Measurements from ENCODE around the gene VARS2. TPM values are rescaled to one million over a fixed set of nuclear protein-coding genes. Genes with fewer than 3 reads are reported as not detected.
"Not testable (repeated sequence)": the region's sequence is repeated elsewhere in the genome, so short reads cannot be mapped to it uniquely, and the experiment has no call there.

Gene VARS2
- total and polyA plus RNA-seq, 2 donors (not counting 1 experiment from before 2014, with no cell fraction given) = 27.1 to 41.6 TPM

DNA sequence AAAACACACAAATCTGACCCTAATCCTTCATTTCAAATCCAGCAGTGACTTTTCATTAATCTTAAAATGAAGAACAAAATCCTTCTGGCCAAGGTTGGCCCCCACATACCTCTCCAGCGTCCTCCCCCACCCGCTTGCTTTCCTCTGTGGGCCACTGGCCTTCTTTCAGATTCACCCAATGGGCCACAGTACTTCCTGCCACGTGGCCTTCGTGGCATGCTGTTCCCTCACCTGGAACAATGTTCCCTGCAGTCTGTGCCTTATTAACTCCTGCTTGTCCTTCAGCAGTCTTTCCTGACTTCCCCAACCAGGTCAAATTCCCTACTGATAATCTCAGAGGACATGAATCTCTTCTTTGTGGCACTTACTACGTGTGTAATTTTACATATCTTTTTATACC lies 11.3 kb upstream of the VARS2 start:
- Histone ChIP-seq H3K4me2 (replicated peaks; ENCODE audit: low read depth, low read length, poor library complexity, severe bottlenecking) (peak overlapping the region; percentile 39), H3K4me1 (ENCODE audit: control insufficient read depth in 2 of 2, insufficient read depth in 2 of 2, low read length in 2 of 2) (peaks cover 17 to 27% of the 10 kb centered on the region in 2 donors), H3K27me3 (replicated peaks in 1 of 4; ENCODE audit: control extremely low read depth in 1 of 4, control insufficient read depth in 3 of 4, insufficient read depth in 4 of 4, low read length in 3 of 4) (no peaks in the 10 kb centered on the region), H3K4me3 (ENCODE audit: control extremely low read depth in 1 of 5, extremely low read depth in 1 of 5, insufficient read depth in 1 of 5, low read depth in 2 of 5, low read length in 4 of 5) (peak overlapping the region in 1 of 5 experiments; percentile 6), H3K9me3 (ENCODE audit: control extremely low read depth in 1 of 3, control insufficient read depth in 2 of 3, insufficient read depth in 1 of 3, low read length in 2 of 3) (no peaks in the 10 kb centered on the region), H3K79me2 (ENCODE audit: control insufficient read depth, insufficient read depth, low read length) (no peaks in the 10 kb centered on the region), H3K27ac (ENCODE audit: low read length in 2 of 2) (peak overlapping the region in 1 of 2 donors; percentile 10), H3K36me3 (replicated peaks in 1 of 2; ENCODE audit: control extremely low read depth in 1 of 2, control insufficient read depth in 1 of 2, extremely low read depth in 1 of 2, insufficient read depth in 2 of 2, low read length in 1 of 2) (peaks cover 0 to 19% of the 10 kb centered on the region in 2 experiments), H3K9ac (ENCODE audit: low read length) (no peak overlapping the region), H2AFZ (ENCODE audit: insufficient read depth, low read depth, low read length, poor library complexity, severe bottlenecking) (peak overlapping the region; percentile 5), H4K20me1 (ENCODE audit: control insufficient read depth, insufficient read depth, low read length, poor library complexity, severe bottlenecking) (no peaks in the 10 kb centered on the region)
- Mint-ChIP-seq H3K9me3 (ENCODE audit: insufficient read depth) (no peaks in the 10 kb centered on the region), H3K4me3 (peak overlapping the region; percentile 10), H3K4me1 (peaks cover 18% of the 10 kb centered on the region), H3K27me3 (no peaks in the 10 kb centered on the region), H3K27ac (peak overlapping the region; percentile 8)
- 4% methylated on average over 4 of the region's 5 CpGs for WGBS (ENCODE audit: insufficient coverage)
- CTCF ChIA-PET = no interaction called here
- intact Hi-C loops (cut with micrococcal nuclease) = no loop called here
- no peak for DNase-seq
- TF ChIP-seq CTCF (IDR thresholded peaks at IDR 0.05) (no peak), EZH2 (IDR thresholded peaks at IDR 0.05; ENCODE audit: borderline replicate concordance, insufficient read depth, low read depth, low read length, poor library complexity, severe bottlenecking) (no peak)
- no peak for ATAC-seq (ENCODE audit: low read depth)
- POLR2A ChIA-PET = no interaction called here

GRCh38 chr6:30903236-30903635 lies 10.8 kb upstream of the VARS2 start:
- ATAC-seq (ENCODE audit: low read depth) = no peak
- Histone ChIP-seq H2AFZ (ENCODE audit: insufficient read depth, low read depth, low read length, poor library complexity, severe bottlenecking) (peak overlapping the region; percentile 5), H3K4me1 (ENCODE audit: control insufficient read depth in 2 of 2, insufficient read depth in 2 of 2, low read length in 2 of 2) (peaks cover 17 to 28% of the 10 kb centered on the region in 2 donors), H3K4me2 (replicated peaks; ENCODE audit: low read depth, low read length, poor library complexity, severe bottlenecking) (peak overlapping the region; percentile 39), H4K20me1 (ENCODE audit: control insufficient read depth, insufficient read depth, low read length, poor library complexity, severe bottlenecking) (no peaks in the 10 kb centered on the region), H3K9ac (ENCODE audit: low read length) (no peak overlapping the region), H3K27me3 (replicated peaks in 1 of 4; ENCODE audit: control extremely low read depth in 1 of 4, control insufficient read depth in 3 of 4, insufficient read depth in 4 of 4, low read length in 3 of 4) (no peaks in the 10 kb centered on the region), H3K36me3 (replicated peaks in 1 of 2; ENCODE audit: control extremely low read depth in 1 of 2, control insufficient read depth in 1 of 2, extremely low read depth in 1 of 2, insufficient read depth in 2 of 2, low read length in 1 of 2) (peaks cover 0 to 14% of the 10 kb centered on the region in 2 experiments), H3K27ac (ENCODE audit: low read length in 2 of 2) (peak overlapping the region in 1 of 2 donors; percentile 10), H3K9me3 (ENCODE audit: control extremely low read depth in 1 of 3, control insufficient read depth in 2 of 3, insufficient read depth in 1 of 3, low read length in 2 of 3) (no peaks in the 10 kb centered on the region), H3K4me3 (ENCODE audit: control extremely low read depth in 1 of 5, extremely low read depth in 1 of 5, insufficient read depth in 1 of 5, low read depth in 2 of 5, low read length in 4 of 5) (peak overlapping the region in 1 of 5 experiments; percentile 6), H3K79me2 (ENCODE audit: control insufficient read depth, insufficient read depth, low read length) (peaks cover 2% of the 10 kb centered on the region)
- Mint-ChIP-seq H3K27ac (no peak overlapping the region), H3K27me3 (no peaks in the 10 kb centered on the region), H3K4me1 (peaks cover 23% of the 10 kb centered on the region), H3K9me3 (ENCODE audit: insufficient read depth) (no peaks in the 10 kb centered on the region), H3K4me3 (no peak overlapping the region)
- 38% methylated on average over 3 of the region's 4 CpGs for WGBS (ENCODE audit: insufficient coverage)
- TF ChIP-seq EZH2 (IDR thresholded peaks at IDR 0.05; ENCODE audit: borderline replicate concordance, insufficient read depth, low read depth, low read length, poor library complexity, severe bottlenecking) = no peak
- no peak for TF ChIP-seq CTCF (IDR thresholded peaks at IDR 0.05)
- peak; percentile 54 for DNase-seq
- intact Hi-C loops (cut with micrococcal nuclease) = no loop called here
- ChIA-PET CTCF (no interaction called here), POLR2A (interaction anchor here (0.7 kb wide), 1 partner anchor 561 kb away, joined by 12 read pairs; no protein-coding TSS in a partner anchor)

DNA sequence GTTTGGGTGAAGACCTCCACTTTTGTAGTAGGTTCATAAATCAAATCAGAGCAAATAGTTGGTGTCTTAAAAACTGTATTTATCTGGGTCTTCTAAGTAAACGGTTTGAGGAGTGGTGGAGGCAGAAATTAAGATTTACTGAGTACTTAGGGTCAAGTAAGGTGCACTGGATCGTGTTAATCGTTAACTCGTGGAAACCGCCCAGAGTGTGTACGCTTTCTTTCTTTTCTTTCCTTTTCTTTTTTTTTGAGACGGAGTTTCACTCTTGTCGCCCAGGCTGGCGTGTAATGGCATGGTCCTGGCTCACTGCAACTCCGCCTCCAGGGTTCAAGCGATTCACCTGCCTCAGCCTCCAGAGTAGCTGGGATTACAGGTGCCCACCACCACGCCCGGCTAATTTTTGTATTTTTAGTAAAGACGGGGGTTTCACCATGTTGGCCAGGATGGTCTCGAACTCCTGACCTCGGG lies 6.7 kb upstream of the VARS2 start:
- ChIA-PET POLR2A (interaction anchor here (0.6 to 1.0 kb wide), 3 partner anchors 24 to 443 kb away, joined by 3 to 9 read pairs (median 7); no protein-coding TSS in a partner anchor), CTCF (interaction anchor here (0.7 to 1.5 kb wide), 7 partner anchors 24 to 180 kb away, joined by 3 to 4 read pairs (median 3); no protein-coding TSS in a partner anchor)
- intact Hi-C loops (cut with micrococcal nuclease) = loop anchor here (5.0 kb wide), 1 partner anchor 290 kb away; the partner anchor contains the start of genes MRPS18B and PPP1R10
- H3K4me3 ChIP-seq (ENCODE audit: control extremely low read depth in 1 of 5, extremely low read depth in 1 of 5, insufficient read depth in 1 of 5, low read depth in 2 of 5, low read length in 4 of 5) = peak overlapping the region; percentile 71 to 99 (median 89)
- peaks cover 27% of the 10 kb centered on the region for H3K4me1 Mint-ChIP-seq
- H3K27me3 Mint-ChIP-seq; H3K9me3 Mint-ChIP-seq (ENCODE audit: insufficient read depth); H3K27ac ChIP-seq (ENCODE audit: low read length in 2 of 2); ATAC-seq (ENCODE audit: low read depth); DNase-seq; H3K9me3 ChIP-seq (ENCODE audit: control extremely low read depth in 1 of 3, control insufficient read depth in 2 of 3, insufficient read depth in 1 of 3, low read length in 2 of 3); H3K27ac Mint-ChIP-seq; H3K27me3 ChIP-seq (replicated peaks in 1 of 4; ENCODE audit: control extremely low read depth in 1 of 4, control insufficient read depth in 3 of 4, insufficient read depth in 4 of 4, low read length in 3 of 4); H3K79me2 ChIP-seq (ENCODE audit: control insufficient read depth, insufficient read depth, low read length); H4K20me1 ChIP-seq (ENCODE audit: control insufficient read depth, insufficient read depth, low read length, poor library complexity, severe bottlenecking): not testable (repeated sequence)
- peaks cover 21 to 34% of the 10 kb centered on the region in 2 donors for H3K4me1 ChIP-seq (ENCODE audit: control insufficient read depth in 2 of 2, insufficient read depth in 2 of 2, low read length in 2 of 2)
- peak overlapping the region; percentile 90 for H2AFZ ChIP-seq (ENCODE audit: insufficient read depth, low read depth, low read length, poor library complexity, severe bottlenecking)
- peak overlapping the region; percentile 93 for H3K4me2 ChIP-seq (replicated peaks; ENCODE audit: low read depth, low read length, poor library complexity, severe bottlenecking)
- H3K9ac ChIP-seq (ENCODE audit: low read length) = peak overlapping the region; percentile 86
- WGBS (ENCODE audit: insufficient coverage) = 62% methylated on average over 16 of the region's 16 CpGs
- peaks cover 0 to 17% of the 10 kb centered on the region in 2 experiments for H3K36me3 ChIP-seq (replicated peaks in 1 of 2; ENCODE audit: control extremely low read depth in 1 of 2, control insufficient read depth in 1 of 2, extremely low read depth in 1 of 2, insufficient read depth in 2 of 2, low read length in 1 of 2)
- peak overlapping the region; percentile 100 for H3K4me3 Mint-ChIP-seq

Measured in B cell (primary cell).